NCI-H345 treated with DMSO at 0.1 percent for 48 hours (cell line): ENCODE results near the gene TMCO5A.
A peak's percentile ranks its signal among the peaks of the same experiment; 100 is the strongest.

Source experiments
- DNase-seq: peaks from one replicate; lab custom pipeline; 2025; ENCODE audit not compliant: unreplicated experiment; lab: John Stamatoyannopoulos, UW

Gene TMCO5A

DNA sequence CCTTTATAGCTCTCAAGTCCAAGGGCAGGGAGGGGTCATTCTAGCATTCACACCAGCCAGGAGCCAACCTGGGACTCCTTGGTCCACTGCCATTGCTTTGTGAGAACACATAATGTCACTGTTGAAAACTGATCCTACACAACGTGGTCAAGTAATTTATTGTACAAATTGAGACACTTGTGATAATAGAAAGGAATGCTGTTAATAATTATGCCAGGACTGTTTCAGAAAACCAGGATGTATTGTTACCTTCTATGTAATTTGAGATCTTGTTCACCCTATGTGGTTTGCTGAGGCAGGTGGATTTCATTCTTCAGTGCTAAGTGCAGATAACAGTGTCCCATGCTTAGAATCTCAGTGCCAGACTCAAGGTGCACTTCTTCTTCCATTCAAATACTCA lies 33.3 kb downstream of the TMCO5A start:
- no peak for DNase-seq

DNA sequence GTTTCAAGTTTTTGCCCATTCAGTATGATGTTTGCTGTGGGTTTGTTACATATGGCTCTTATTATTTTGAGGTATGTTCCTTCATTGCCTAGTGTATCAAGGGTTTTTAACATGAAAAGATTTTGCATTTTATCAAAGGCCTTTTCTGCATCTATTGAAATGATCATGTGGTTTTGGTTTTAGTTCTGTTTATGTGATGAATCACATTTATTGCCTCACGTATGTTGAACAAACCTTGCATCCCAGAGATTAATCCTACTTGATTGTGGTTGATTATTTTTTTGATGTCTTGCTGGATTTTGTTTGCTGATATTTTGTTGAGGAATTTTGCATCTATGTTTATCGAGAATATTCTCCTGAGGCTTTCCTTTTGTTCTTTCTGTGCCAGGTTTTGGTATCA lies 39.4 kb downstream of the TMCO5A start:
- DNase-seq, result no peak

DNA sequence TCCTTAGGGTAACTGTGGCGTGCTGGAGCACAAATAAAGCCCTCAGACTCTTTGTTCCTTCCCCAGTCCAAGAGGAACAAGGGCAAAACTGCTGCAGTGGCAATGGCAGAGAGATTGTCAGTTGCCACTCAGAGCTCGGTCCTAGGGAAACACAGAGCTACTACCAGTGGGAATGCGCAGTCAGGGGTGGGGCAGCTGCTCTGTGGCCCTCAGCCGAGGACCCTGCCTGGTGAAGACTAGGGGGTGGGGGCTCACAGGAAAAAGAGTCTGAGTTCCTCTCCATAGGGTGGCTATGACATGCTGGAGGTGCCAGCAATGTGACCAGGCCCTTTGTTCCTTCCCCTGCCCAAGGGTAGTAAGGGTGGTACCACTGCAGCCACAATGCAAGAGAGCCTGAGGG lies 43.8 kb downstream of the TMCO5A start:
- DNase-seq, result no peak

DNA sequence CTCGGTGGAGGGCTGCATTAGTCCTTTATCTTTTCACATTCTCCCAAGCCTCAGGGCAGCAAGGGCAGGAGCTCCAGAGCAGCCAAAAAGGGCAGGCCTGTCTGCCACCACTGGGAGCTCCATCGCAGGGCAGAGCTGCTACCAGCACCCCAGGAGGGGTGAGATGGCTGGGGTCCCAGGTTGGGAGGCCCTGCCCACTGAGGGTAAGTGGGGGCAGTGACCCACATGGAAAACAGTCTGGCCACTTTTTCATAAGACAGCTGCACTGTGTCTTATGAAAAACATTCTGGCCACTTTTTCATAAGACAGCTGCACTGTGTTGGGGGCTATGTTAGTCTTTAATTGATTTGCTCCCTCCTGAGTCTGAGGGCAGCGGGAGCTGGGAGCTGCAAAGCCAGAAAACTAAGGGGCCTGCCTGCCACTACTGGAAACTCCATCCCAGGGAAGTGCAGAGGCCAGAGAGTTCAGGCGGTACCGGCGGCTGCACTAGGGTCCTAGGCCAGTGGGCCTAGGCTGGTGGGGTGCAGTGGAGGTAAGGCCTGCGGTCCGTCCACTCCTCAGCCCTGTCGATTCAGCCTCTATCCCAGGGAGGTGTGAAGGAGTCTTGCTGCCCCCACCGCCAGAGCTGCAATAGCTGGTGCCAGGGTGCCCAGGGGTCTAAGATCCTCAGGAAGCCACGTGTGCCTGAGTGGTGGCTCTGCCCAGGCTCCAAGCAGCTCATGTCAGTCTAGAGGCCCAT lies 45.4 kb downstream of the TMCO5A start:
- no peak for DNase-seq

DNA sequence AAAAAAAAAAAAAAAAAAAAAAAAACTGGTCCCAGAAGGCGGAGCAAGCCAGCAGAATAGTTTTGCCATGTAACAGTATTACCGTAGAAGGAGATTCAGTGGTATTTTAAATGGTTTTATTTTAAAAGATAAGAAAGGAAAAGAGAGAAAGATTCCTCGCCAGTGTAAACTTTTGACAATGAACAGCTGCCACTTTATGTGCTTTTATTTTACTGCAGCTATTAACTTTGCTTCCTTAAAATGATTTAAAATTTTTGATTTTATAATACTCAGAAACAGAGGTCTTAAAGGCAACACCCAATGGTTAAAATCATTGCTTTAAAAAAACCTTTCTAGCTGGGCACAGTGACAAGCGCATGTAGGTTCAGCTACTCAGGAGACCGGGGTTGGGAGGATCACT lies 46.8 kb downstream of the TMCO5A start:
- no peak for DNase-seq

DNA sequence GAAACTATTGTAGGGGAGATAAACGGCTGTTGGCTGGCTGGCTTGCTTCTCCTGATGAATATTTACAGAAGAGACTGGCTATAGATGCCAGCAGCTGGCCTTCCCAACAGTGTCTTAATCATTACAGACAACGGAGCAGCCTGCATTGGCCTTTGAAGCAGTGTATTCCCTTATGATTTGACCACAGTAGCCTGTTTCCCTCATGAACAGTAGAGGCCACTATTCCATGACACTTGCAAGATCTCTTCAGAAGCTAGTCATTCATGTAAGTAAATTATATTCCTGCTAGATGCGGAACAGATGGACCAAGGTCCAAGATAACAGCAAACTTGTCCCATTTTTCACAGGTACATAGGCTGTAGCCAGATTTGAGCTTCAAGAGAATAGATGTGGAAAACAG lies 47.3 kb downstream of the TMCO5A start:
- DNase-seq, result no peak

DNA sequence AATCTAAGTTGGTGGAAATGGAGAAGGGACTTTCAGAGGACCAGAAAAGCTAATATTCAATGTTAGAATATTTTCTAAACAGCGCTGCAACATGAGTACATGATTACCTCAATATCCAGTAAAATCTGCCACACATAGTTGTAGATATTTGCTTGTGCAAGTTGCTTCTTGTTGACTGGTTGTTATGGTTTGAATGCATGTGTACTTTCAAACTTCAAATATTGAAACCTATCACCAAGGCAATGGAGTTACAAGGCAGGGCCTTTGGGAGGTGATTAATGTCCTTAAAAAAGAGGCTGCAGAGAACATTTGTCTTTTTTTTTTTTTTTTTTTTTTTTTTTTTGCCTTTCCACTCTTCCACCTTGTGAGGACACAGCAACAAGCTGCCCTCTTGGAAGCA lies 49.9 kb downstream of the TMCO5A start:
- DNase-seq, result no peak

DNA sequence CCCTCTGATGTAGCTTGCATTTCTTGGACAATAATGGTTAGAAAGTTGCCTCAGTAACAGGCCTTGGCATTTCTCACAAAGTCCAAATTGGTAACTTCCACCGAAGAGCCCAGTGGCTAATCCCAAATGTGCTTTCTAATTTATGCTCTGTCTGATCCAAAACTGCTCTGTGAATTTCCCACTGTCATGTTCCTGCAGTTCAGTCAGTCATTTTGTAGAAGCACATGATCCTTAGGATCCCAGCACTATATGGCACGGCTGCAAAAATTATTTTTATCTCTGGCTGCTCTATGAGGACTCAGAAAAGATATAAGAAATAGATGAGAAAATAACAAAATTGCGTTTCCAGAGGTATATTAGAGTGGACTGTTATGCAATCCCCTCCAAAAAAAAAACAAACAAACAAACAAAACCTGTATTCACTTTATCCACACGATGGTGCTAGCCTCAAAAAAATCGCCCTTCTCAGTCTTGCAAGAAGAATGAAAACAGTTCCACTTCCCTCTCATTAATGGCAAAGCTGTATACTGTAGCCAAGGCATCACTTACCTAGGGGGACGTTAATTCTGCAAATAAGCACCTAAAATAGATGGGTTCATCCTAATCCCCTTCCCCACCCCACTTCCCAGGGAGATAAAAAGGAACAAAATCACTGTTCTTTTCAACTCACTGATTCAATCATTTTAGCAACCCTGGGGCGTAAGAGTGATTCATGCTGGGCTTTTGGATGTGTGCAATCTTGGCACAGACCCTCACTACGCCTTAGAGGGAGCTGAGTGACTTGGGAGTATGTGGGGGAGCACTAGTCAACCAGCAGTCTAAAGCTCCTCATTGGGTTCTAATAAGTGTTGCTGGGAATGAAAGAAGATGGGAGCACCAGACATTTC lies 61.3 kb downstream of the TMCO5A start:
- DNase-seq, result peak; percentile 6
